ENCODE measurements around the gene CDRT15L2.
"Not testable (repeated sequence)": the region's sequence is repeated elsewhere in the genome, so short reads cannot be mapped to it uniquely, and the experiment has no call there.

Gene CDRT15L2

DNA sequence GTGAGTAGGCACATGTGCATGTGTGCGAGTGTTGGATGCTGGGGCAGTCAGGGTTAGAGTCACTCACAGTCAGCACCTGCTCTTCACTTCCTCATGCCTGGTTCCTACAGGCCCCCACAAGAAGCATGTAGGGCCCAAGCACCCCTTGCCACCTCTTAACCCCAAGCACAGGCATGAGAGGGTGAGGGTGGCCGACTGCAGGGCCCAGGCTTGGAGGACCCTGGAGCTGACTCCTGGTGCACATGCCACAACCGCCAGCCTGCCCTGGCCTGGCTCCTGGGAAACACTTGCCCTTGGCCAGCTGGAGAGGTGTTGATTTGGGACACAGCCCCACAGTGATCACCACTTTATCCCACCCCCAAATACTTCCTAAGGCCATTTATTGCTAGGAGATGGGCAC, 16.9 kb upstream of the CDRT15L2 start:
- Mint-ChIP-seq H3K36me3 (ENCODE audit: low read depth) (no peaks in the 10 kb centered on the region), H3K4me3 (no peak overlapping the region), H3K27me3 (no peaks in the 10 kb centered on the region), H3K9me3 (no peaks in the 10 kb centered on the region), H3K27ac (no peak overlapping the region), H3K4me1 (ENCODE audit: low read depth) (no peaks in the 10 kb centered on the region)
- DNase-seq, result no peak

DNA sequence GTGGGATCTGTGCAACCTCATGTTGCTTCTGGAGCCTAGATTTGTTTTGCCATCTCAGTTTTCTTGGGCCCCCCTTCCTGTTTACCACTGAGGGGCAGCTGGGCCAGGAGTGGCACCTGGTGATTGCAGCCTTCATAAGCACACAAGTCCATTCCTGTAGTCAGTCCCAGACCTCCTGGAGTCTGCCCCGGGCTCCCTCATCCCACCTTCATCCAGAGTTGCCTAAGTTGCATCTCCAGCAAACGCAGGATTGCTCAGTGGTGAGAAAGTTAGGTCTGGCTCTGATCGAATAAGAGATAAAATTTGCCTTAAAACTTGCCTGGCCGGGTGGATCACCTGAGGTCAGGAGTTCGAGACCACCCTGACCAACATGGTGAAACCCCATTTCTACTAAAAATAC, 14.3 kb upstream of the CDRT15L2 start:
- not testable (repeated sequence) for H3K9me3 Mint-ChIP-seq; H3K4me1 Mint-ChIP-seq (ENCODE audit: low read depth); H3K27ac Mint-ChIP-seq; H3K4me3 Mint-ChIP-seq; H3K36me3 Mint-ChIP-seq (ENCODE audit: low read depth); H3K27me3 Mint-ChIP-seq; DNase-seq

- no peaks in the 10 kb centered on the region for H3K36me3 Mint-ChIP-seq (ENCODE audit: low read depth)
- H3K27me3 Mint-ChIP-seq, result no peaks in the 10 kb centered on the region
- H3K4me3 Mint-ChIP-seq, result no peak overlapping the region
- H3K27ac Mint-ChIP-seq, result no peak overlapping the region
- H3K9me3 Mint-ChIP-seq, result no peaks in the 10 kb centered on the region
- H3K4me1 Mint-ChIP-seq (ENCODE audit: low read depth), result no peaks in the 10 kb centered on the region
- DNase-seq, result no peak
Observed at GRCh38 chr17:20565711-20566110, 13.8 kb upstream of the CDRT15L2 start.

GRCh38 chr17:20566736-20567135, 12.8 kb upstream of the CDRT15L2 start:
- not testable (repeated sequence) for H3K9me3 Mint-ChIP-seq, DNase-seq, H3K27ac Mint-ChIP-seq

GRCh38 chr17:20567421-20567820, 12.1 kb upstream of the CDRT15L2 start:
- H3K27ac Mint-ChIP-seq, H3K4me3 Mint-ChIP-seq, H3K9me3 Mint-ChIP-seq: not testable (repeated sequence)

More at GRCh38 chr17:20566736-20567135, 12.8 kb upstream of the CDRT15L2 start:
- H3K4me3 Mint-ChIP-seq; H3K4me1 Mint-ChIP-seq (ENCODE audit: low read depth); H3K36me3 Mint-ChIP-seq (ENCODE audit: low read depth); H3K27me3 Mint-ChIP-seq: not testable (repeated sequence)

GRCh38 chr17:20568604-20569003, 10.9 kb upstream of the CDRT15L2 start:
- H3K9me3 Mint-ChIP-seq; DNase-seq; H3K27ac Mint-ChIP-seq; H3K36me3 Mint-ChIP-seq (ENCODE audit: low read depth); H3K27me3 Mint-ChIP-seq; H3K4me3 Mint-ChIP-seq; H3K4me1 Mint-ChIP-seq (ENCODE audit: low read depth): not testable (repeated sequence)

More at GRCh38 chr17:20567421-20567820, 12.1 kb upstream of the CDRT15L2 start:
- not testable (repeated sequence) for H3K4me1 Mint-ChIP-seq (ENCODE audit: low read depth); H3K27me3 Mint-ChIP-seq; DNase-seq; H3K36me3 Mint-ChIP-seq (ENCODE audit: low read depth)

- not testable (repeated sequence) for H3K4me1 Mint-ChIP-seq (ENCODE audit: low read depth); H3K36me3 Mint-ChIP-seq (ENCODE audit: low read depth); H3K4me3 Mint-ChIP-seq; DNase-seq; H3K9me3 Mint-ChIP-seq; H3K27ac Mint-ChIP-seq; H3K27me3 Mint-ChIP-seq
Observed at GRCh38 chr17:20571653-20572052, 7.9 kb upstream of the CDRT15L2 start.

DNA sequence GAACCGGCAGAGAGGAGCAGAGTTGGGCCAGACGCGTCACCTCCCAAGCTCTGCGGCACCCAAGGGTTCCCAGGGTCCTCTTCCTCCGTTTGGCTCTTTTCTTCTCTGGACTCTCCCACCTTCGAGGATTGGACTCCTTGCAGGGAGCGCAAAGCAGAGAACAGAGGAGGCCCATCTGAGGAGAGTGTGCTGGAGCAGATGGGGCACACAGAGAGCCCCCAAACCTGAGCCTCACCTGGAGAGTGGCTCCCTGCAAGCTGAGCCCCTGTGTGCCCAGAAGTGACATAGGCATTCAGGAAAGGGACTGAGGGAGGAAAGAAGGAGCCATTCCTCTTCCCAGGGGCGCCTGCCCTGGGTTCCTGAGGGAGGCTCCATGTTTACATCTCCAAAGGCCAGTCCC, 6.3 kb upstream of the CDRT15L2 start:
- H3K27me3 Mint-ChIP-seq; H3K9me3 Mint-ChIP-seq; H3K27ac Mint-ChIP-seq; H3K4me1 Mint-ChIP-seq (ENCODE audit: low read depth); H3K4me3 Mint-ChIP-seq; DNase-seq; H3K36me3 Mint-ChIP-seq (ENCODE audit: low read depth): not testable (repeated sequence)

- H3K4me1 Mint-ChIP-seq (ENCODE audit: low read depth); H3K9me3 Mint-ChIP-seq; H3K4me3 Mint-ChIP-seq; H3K27me3 Mint-ChIP-seq; H3K36me3 Mint-ChIP-seq (ENCODE audit: low read depth); H3K27ac Mint-ChIP-seq; DNase-seq: not testable (repeated sequence)
Observed at GRCh38 chr17:20575071-20575470, 4.5 kb upstream of the CDRT15L2 start.

DNA sequence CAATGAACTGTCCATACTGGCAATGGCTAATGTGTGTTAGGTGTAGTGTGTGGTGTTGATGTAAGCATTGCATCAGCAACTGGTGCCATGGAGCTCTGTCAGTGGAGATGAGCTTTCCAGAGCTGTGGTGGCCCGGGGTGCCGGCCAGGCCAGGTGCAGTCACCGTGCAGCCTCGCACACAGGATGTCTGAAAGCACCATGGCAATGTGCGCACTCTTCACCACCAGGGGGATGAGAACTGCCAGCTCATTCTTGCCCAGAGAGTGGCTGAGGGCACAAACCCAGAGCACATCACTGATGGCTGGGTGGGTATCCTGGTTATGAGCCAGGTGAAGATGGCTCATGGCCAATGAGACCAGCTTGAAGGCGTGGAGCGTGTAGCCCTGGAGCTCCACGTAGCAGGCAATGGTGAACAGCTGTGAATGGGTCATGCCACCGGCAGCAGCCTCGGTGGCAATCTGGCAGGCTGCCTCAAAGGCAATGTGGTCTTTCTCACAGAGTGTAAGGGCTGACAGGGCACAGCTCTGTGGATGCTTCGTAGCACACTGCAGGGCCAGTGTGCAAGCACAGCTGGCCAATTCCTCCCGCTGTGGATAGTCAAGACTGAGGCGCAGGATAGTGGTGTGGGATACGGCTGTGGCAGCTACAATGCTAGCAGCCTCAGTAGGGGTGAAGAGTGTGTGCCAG, 4.5 kb downstream of the CDRT15L2 start:
- not testable (repeated sequence) for H3K36me3 Mint-ChIP-seq (ENCODE audit: low read depth); H3K9me3 Mint-ChIP-seq; H3K4me3 Mint-ChIP-seq; H3K4me1 Mint-ChIP-seq (ENCODE audit: low read depth); H3K27ac Mint-ChIP-seq; DNase-seq
- H3K27me3 Mint-ChIP-seq, result peaks cover 16% of the 10 kb centered on the region

DNA sequence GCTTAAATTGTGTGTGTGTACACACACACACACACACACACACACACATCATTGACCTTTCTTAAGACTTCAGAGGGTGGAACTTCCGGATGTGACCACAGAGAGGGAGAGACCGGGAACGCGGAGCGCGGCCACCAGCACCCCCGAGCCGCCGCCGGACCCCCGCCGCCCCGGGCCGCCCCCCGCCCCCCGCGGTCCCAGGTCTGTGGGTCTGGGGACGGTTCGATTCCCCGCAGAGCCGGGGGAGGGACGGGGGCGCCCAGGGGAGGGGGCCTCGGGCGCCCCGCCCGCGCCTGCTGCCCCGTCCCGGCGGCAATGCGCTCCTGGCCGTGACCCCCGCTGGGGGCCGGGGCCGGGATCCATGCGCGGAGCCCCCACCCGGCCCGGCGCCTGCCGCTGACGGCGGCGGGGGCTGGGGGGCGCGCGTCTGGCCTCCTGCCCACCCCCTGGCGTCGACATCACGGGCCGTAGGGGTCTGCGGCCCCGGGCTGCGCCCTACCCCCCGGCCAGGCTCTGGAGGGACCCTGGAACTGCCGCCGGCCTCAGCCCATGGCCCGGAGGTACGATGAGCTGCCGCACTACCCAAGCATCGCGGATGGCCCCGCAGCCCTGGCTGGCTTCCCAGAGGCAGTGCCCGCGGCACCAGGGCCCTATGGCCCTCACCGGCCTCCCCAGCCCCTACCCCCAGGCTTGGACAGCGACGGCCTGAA, 9.4 kb downstream of the CDRT15L2 start:
- not testable (repeated sequence) for DNase-seq; H3K4me3 Mint-ChIP-seq; H3K27ac Mint-ChIP-seq; H3K4me1 Mint-ChIP-seq (ENCODE audit: low read depth); H3K9me3 Mint-ChIP-seq; H3K36me3 Mint-ChIP-seq (ENCODE audit: low read depth)
- peaks cover 30% of the 10 kb centered on the region for H3K27me3 Mint-ChIP-seq

DNA sequence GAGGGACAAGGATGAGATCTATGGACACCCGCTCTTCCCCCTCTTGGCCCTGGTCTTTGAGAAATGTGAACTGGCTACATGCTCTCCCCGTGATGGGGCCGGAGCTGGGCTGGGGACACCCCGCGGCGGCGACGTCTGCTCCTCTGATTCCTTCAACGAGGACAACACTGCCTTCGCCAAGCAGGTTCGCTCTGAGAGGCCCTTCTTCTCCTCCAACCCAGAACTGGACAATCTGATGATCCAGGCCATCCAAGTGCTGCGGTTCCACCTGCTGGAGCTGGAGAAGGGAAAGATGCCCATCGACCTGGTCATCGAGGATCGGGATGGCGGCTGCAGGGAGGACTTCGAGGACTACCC, 9.9 kb downstream of the CDRT15L2 start:
- peaks cover 30% of the 10 kb centered on the region for H3K27me3 Mint-ChIP-seq

GRCh38 chr17:20591040-20591439, 11.5 kb downstream of the CDRT15L2 start:
- H3K4me1 Mint-ChIP-seq (ENCODE audit: low read depth); H3K9me3 Mint-ChIP-seq; H3K36me3 Mint-ChIP-seq (ENCODE audit: low read depth); H3K4me3 Mint-ChIP-seq; H3K27ac Mint-ChIP-seq; DNase-seq: not testable (repeated sequence)
- H3K27me3 Mint-ChIP-seq, result peaks cover 23% of the 10 kb centered on the region

More for the DNA sequence above, 9.9 kb downstream of the CDRT15L2 start:
- not testable (repeated sequence) for DNase-seq; H3K4me3 Mint-ChIP-seq; H3K4me1 Mint-ChIP-seq (ENCODE audit: low read depth); H3K27ac Mint-ChIP-seq; H3K9me3 Mint-ChIP-seq; H3K36me3 Mint-ChIP-seq (ENCODE audit: low read depth)

GRCh38 chr17:20605568-20605967, 26.0 kb downstream of the CDRT15L2 start:
- H3K4me3 Mint-ChIP-seq; H3K9me3 Mint-ChIP-seq; H3K4me1 Mint-ChIP-seq (ENCODE audit: low read depth); H3K27ac Mint-ChIP-seq; DNase-seq; H3K36me3 Mint-ChIP-seq (ENCODE audit: low read depth); H3K27me3 Mint-ChIP-seq: not testable (repeated sequence)

DNA sequence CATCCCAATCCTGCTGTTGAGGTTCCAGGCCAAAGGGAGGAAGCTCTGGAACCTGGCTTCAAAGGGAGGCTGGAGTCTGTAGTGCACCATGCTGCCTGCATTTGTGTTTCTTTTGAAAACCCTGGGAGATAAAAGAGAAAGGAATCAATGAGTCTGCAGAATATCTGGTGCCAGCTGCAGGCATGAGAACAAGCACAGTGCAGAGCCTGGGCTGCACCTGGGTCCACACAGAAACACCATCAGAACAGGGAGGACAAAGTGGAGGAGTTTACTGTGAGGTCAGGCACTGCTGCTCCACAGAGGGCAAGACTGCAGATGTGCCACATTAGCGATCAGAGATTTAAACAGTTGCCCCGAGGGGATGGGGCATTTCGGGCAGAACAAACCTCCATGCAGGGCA, 30.0 kb downstream of the CDRT15L2 start:
- not testable (repeated sequence) for H3K4me1 Mint-ChIP-seq (ENCODE audit: low read depth); H3K36me3 Mint-ChIP-seq (ENCODE audit: low read depth); H3K27me3 Mint-ChIP-seq; DNase-seq; H3K9me3 Mint-ChIP-seq; H3K27ac Mint-ChIP-seq; H3K4me3 Mint-ChIP-seq
